Kidney epithelial cell (primary cell): Measurements from ENCODE around the gene MAPK14. TPM values are rescaled to one million over a fixed set of nuclear protein-coding genes. Genes with fewer than 3 reads are reported as not detected.

Experiments used
- DNase-seq: peaks from one replicate; pipeline ENCODE4 v3.0.0-alpha.2; 2010; ENCODE audit warnings: low read depth
- H3K27me3 ChIP-seq: 2 replicates; pipeline ENCODE4 v1.6.0; 2011; ENCODE audit warnings: low read length; ENCODE audit not compliant: control insufficient read depth, insufficient read depth
- H3K36me3 ChIP-seq: 2 replicates; pipeline ENCODE4 v1.5.1; 2011; ENCODE audit warnings: low read length; ENCODE audit not compliant: control insufficient read depth, insufficient read depth
- H3K4me3 ChIP-seq: 2 replicates; pipeline ENCODE4 v1.5.1; 2011; ENCODE audit warnings: low read depth, mild to moderate bottlenecking, control low read depth, low read length
- CTCF ChIP-seq: IDR thresholded peaks from 2 replicates; pipeline ENCODE4 v1.5.1; 2011; ENCODE audit warnings: mild to moderate bottlenecking, moderate library complexity, low read length, control low read depth, inconsistent platforms; ENCODE audit not compliant: insufficient read depth, poor library complexity, severe bottlenecking
- total RNA-seq: library from RNA; depleted of rRNA; stranded (reverse); fragments of >200 nt; gene quantifications from 2 replicates; pipeline ENCODE4 v1.2.3, GENCODE V29; 2015

Gene MAPK14
- total RNA-seq, 1 donor from 2014 or later: 35.9 TPM

- no peak overlapping the region for H3K4me3 ChIP-seq
- no peak for TF ChIP-seq CTCF
- no peaks in the 10 kb centered on the region for H3K36me3 ChIP-seq
- DNase-seq: no peak
- H3K27me3 ChIP-seq: no peaks in the 10 kb centered on the region
Measured at GRCh38 chr6:36033935-36034334, 6.3 kb downstream of the MAPK14 start.

GRCh38 chr6:36034441-36034840, 6.8 kb downstream of the MAPK14 start:
- TF ChIP-seq CTCF: no peak

GRCh38 chr6:36035225-36035624, 7.6 kb downstream of the MAPK14 start:
- H3K4me3 ChIP-seq: no peak overlapping the region
- DNase-seq: no peak

More at GRCh38 chr6:36034441-36034840, 6.8 kb downstream of the MAPK14 start:
- DNase-seq: no peak
- H3K27me3 ChIP-seq: no peaks in the 10 kb centered on the region
- no peaks in the 10 kb centered on the region for H3K36me3 ChIP-seq
- no peak overlapping the region for H3K4me3 ChIP-seq

GRCh38 chr6:36038120-36038876, 10.7 kb downstream of the MAPK14 start:
- no peak for DNase-seq
- no peak for TF ChIP-seq CTCF

More at GRCh38 chr6:36035225-36035624, 7.6 kb downstream of the MAPK14 start:
- no peak for TF ChIP-seq CTCF
- H3K27me3 ChIP-seq: no peaks in the 10 kb centered on the region
- H3K36me3 ChIP-seq: no peaks in the 10 kb centered on the region

GRCh38 chr6:36039112-36039511, 11.5 kb downstream of the MAPK14 start:
- no peak for DNase-seq
- Histone ChIP-seq H3K4me3 (no peak overlapping the region), H3K36me3 (no peaks in the 10 kb centered on the region), H3K27me3 (no peaks in the 10 kb centered on the region)
- TF ChIP-seq CTCF: no peak

More at GRCh38 chr6:36038120-36038876, 10.7 kb downstream of the MAPK14 start:
- no peaks in the 10 kb centered on the region for H3K27me3 ChIP-seq
- no peak overlapping the region for H3K4me3 ChIP-seq
- no peaks in the 10 kb centered on the region for H3K36me3 ChIP-seq

- no peak overlapping the region for H3K4me3 ChIP-seq
- H3K36me3 ChIP-seq: no peaks in the 10 kb centered on the region
- no peaks in the 10 kb centered on the region for H3K27me3 ChIP-seq
- DNase-seq: no peak
- TF ChIP-seq CTCF: no peak
Measured at GRCh38 chr6:36040958-36041357, 13.3 kb downstream of the MAPK14 start.
